Nephron progenitor cell (in vitro differentiated cells): ENCODE measurements around the gene NUDT4B.
"Not testable (repeated sequence)": the region's sequence is repeated elsewhere in the genome, so short reads cannot be mapped to it uniquely, and the experiment has no call there.

Experiments used
- DNase-seq: peaks from one replicate; pipeline ENCODE4 v3.0.0; 2021
- H3K27ac Mint-ChIP-seq: 2 replicates; pipeline ENCODE4 v1.8.0; 2021; ENCODE audit warnings: mild to moderate bottlenecking, moderate library complexity, mixed read lengths
- H3K27me3 Mint-ChIP-seq: 2 replicates; pipeline ENCODE4 v1.8.0; 2021; ENCODE audit warnings: mild to moderate bottlenecking, low read depth, mixed read lengths; ENCODE audit not compliant: poor library complexity
- H3K36me3 Mint-ChIP-seq: 2 replicates; pipeline ENCODE4 v1.8.0; 2021; ENCODE audit warnings: low read depth, mixed read lengths
- H3K4me1 Mint-ChIP-seq: 2 replicates; pipeline ENCODE4 v1.8.0; 2021; ENCODE audit warnings: mixed read lengths
- H3K4me3 Mint-ChIP-seq: 2 replicates; pipeline ENCODE4 v1.8.0; 2021; ENCODE audit warnings: mild to moderate bottlenecking, moderate library complexity, mixed read lengths
- H3K9me3 Mint-ChIP-seq: 2 replicates; pipeline ENCODE4 v1.8.0; 2021; ENCODE audit warnings: mild to moderate bottlenecking, moderate library complexity, mixed read lengths

Gene NUDT4B

DNA sequence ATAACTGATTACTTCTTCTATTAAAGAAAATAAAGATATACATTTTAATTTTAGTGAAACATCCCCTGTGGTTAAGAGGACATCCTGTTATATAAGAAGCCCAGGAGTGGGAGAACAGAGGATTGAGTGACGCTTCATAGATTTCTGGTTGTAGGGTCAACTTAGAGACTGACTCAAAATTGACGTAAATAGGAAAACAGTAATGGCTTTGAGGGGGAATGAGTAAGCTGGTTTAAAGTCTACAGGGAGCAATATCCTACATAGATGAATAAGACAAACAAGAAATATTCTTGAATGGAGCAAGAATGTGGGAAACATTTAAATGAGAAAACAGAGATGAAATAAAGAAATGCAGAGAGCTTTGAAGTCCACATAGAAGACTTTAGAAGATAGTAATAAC is 20.7 kb upstream of the NUDT4B start:
- not testable (repeated sequence) for H3K36me3 Mint-ChIP-seq, H3K4me1 Mint-ChIP-seq, DNase-seq, H3K9me3 Mint-ChIP-seq, H3K27me3 Mint-ChIP-seq, H3K27ac Mint-ChIP-seq, H3K4me3 Mint-ChIP-seq

DNA sequence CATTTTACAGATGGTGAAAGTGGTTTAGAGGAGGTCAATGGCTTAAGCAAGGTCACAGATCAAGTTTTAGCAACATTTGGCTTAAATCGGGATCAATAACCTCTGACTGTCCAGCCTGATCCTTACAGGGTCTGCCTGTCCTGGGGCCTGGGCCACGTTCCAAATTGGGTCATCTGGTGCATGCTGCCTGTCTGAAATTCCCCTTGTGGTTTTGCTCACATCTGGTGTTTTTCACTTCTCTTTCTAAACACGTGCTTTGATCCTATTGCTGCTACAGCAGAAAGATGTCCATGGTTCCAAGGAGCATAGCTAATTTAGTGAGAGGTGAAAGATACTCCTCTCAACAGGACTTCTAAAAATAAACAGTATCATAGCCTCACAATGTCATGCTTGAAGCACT is 19.4 kb upstream of the NUDT4B start:
- H3K27ac Mint-ChIP-seq, H3K9me3 Mint-ChIP-seq, H3K27me3 Mint-ChIP-seq, H3K4me1 Mint-ChIP-seq, H3K4me3 Mint-ChIP-seq, H3K36me3 Mint-ChIP-seq, DNase-seq: not testable (repeated sequence)

DNA sequence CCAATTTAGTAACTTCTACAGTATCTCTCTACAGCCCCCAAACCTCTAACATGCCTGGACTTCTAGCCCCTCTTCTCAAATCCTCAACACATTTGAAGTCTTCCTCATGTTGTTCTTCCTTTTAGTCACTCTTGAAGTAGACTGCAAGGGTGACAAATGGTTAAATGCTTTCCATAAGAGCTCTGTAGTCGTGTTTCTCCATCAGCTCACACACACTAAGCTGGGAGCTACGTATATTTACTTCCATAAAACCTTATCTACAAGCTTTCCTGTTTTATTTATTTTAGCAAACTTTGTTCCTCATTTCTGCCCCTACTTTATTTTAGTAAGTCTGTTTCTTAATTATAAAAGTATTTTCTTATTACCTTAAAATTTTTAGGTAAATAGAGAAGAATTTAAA is 19.0 kb upstream of the NUDT4B start:
- not testable (repeated sequence) for H3K27ac Mint-ChIP-seq, H3K36me3 Mint-ChIP-seq, DNase-seq, H3K4me3 Mint-ChIP-seq, H3K4me1 Mint-ChIP-seq, H3K9me3 Mint-ChIP-seq, H3K27me3 Mint-ChIP-seq

DNA sequence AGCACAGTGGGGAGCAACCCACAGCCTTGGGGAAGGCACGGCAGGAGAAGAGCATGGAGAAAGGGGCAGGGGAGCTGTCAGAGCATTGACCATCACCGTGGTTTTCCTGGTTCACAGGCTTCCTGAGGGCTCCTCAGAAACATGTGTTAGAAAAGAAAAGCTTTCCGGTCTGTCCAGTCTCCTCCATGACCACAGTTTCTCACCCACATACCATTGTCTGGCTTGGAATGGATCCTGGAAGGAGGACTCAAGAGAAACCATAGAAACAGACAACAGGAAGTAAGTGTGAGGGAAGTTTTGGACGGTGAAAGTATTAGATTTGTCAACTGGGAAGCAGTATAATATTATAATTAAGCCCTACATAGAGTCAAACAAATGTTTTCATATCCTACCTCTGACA is 16.3 kb upstream of the NUDT4B start:
- H3K36me3 Mint-ChIP-seq, H3K4me3 Mint-ChIP-seq, DNase-seq, H3K27ac Mint-ChIP-seq, H3K27me3 Mint-ChIP-seq, H3K4me1 Mint-ChIP-seq, H3K9me3 Mint-ChIP-seq: not testable (repeated sequence)

DNA sequence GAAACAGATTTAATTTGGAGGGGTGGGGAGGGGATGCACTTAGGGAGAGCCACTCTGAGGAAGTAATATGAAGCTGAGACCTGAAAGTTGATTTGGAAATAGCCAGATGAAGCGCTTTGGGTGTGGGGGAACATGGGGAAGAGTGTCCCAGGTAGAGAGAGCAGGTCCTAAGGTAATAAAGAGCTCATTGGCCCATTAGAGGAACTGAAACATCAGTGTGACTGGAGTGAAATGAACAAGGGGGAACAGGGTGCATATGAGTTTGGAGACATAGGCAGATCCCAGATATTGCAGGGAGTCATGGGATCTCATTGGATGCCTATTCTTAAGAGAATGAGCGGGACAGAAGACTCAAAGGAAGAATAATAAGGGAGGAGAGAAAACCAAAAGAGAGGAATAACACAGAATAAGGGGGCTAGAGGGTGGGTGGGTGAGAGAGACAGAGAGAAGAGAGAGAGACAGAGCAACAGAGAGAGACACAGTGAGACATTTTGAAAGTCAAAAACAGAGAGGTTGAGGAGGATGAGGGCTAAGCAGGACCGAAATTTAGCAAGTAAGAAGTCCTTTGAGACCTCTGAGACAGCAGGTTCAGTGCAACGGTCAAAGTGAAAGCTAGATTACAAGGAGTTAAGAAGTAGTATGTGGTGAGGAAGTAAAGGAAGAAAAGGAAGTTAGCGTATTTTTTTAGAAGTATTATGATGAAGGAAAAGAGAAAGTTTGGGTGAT is 14.8 kb upstream of the NUDT4B start:
- not testable (repeated sequence) for H3K4me1 Mint-ChIP-seq, H3K36me3 Mint-ChIP-seq, DNase-seq, H3K4me3 Mint-ChIP-seq, H3K9me3 Mint-ChIP-seq, H3K27ac Mint-ChIP-seq, H3K27me3 Mint-ChIP-seq

DNA sequence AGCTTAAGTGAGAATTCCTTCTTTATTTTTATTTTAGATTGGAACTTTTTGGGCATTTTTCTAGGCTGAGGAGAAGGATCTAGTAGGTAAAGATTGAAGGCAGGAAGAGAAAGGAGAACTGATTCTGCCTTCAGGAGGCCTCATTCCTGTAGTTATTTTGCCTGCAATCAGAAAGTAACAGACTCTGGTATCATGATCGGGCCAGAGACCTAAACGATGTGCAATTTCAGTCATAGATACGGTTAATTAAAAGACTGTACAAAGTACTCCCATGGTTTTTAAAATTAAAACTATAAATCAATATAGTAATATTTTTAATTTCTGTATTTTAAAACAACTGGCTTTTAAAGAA is 14.3 kb upstream of the NUDT4B start:
- not testable (repeated sequence) for DNase-seq, H3K4me3 Mint-ChIP-seq, H3K27ac Mint-ChIP-seq, H3K36me3 Mint-ChIP-seq, H3K9me3 Mint-ChIP-seq, H3K27me3 Mint-ChIP-seq, H3K4me1 Mint-ChIP-seq

DNA sequence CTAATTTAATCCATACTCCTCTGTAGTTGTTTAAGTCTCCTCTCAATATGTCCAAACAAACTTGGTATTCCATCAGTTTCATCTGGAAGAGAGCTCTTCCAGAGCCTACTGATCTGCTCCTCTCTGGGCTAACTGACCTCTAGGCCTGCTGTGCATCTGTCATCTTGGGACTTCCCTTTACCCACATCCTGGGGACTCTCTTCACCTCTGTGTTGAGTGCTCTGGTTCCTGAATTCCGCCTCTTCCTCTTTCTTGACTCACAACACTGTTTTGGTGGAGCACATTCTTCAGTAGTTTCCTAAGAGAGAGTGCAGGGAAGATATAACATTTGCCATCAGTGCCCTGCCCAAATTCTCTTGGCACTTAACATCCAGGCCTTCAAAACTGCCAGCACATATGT is 13.0 kb upstream of the NUDT4B start:
- not testable (repeated sequence) for DNase-seq, H3K4me3 Mint-ChIP-seq, H3K36me3 Mint-ChIP-seq, H3K27me3 Mint-ChIP-seq, H3K27ac Mint-ChIP-seq, H3K4me1 Mint-ChIP-seq, H3K9me3 Mint-ChIP-seq

DNA sequence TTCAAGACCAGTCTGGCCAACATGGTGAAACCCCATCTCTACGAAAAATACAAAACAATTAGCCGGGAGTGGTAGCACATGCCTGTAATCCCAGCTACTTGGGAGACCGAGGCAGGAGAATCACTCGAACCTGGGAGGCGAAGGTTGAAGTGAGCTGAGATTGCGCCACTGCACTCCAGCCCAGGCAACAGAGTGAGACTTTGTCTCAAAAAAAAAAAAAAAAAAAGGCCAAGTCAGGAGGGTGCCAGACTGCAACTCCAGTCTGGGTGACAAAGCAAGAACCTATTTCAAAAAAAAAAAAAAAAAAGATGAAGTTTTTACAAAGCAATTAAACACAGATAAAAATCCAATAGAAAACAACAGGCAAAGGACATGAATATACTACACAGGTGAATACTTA is 9.9 kb upstream of the NUDT4B start:
- H3K9me3 Mint-ChIP-seq, H3K4me3 Mint-ChIP-seq, H3K27me3 Mint-ChIP-seq, H3K36me3 Mint-ChIP-seq, H3K27ac Mint-ChIP-seq, DNase-seq, H3K4me1 Mint-ChIP-seq: not testable (repeated sequence)

DNA sequence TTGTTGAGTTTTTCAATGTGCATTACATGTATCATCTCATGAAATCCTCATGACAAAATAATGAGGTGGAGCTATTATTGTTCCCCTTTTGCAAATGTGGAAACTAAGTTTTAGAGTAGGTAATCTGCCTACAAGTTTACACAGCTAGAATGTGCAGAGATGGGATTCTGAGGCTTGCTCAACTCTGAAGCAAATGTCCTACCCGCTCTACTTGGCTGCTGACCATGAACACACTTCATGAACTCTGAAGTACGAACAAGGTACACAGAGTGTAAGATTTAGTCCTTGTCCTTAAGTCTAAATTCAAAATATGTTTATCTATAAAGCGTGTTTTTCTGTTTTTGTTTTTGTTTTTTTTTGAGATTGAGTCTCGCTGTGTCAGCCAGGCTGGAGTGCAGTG is 5.4 kb upstream of the NUDT4B start:
- not testable (repeated sequence) for H3K4me1 Mint-ChIP-seq, H3K27me3 Mint-ChIP-seq, DNase-seq, H3K4me3 Mint-ChIP-seq, H3K36me3 Mint-ChIP-seq, H3K27ac Mint-ChIP-seq, H3K9me3 Mint-ChIP-seq

DNA sequence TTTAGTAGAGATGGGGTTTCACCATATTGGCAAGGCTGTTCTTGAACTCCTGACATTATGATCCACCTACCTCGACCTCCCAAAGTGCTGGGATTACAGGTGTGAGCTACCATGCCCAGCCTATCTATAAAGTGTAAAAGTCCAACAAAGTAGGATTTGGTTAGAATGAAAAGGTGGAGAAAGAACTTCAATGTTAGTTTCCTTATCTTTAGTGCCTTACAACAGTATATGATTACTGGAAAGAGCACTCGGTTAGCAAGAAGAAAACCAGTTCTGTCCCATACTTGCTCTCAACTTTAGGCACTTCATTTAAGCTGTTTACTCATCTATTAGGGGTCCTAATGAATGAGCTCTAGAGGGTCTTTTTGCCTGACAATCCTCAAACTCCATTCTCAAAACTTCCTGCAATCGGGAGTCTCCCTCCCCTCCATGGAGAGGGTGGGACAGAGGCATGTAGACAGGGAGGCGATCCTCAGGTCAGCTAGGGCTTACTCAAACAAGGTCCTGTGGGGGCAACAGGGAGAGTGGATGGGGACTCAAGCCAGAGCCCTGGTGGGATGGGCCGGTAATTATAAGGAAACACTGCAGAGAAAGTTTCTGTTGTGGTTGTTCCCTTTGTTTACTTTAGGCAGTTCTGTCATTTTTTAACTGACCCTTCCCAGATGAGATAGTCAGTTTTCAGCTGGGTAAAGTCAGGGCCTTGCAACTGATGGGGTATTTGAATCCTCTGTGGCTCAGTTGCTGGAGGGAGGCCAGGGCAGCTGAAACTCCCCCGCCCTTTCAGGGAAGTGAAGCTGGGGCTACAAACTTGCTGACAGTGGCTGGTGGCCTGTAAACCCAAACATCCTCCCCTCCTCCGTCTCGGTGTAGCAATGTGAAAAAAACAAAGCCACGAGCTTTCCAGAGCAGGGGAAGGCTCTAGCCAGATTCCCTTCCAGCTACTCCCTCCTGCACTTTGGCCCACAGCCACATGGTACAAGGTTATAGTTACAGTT is 4.6 kb upstream of the NUDT4B start:
- not testable (repeated sequence) for H3K27me3 Mint-ChIP-seq, H3K36me3 Mint-ChIP-seq, H3K4me3 Mint-ChIP-seq, H3K9me3 Mint-ChIP-seq, DNase-seq, H3K27ac Mint-ChIP-seq, H3K4me1 Mint-ChIP-seq

DNA sequence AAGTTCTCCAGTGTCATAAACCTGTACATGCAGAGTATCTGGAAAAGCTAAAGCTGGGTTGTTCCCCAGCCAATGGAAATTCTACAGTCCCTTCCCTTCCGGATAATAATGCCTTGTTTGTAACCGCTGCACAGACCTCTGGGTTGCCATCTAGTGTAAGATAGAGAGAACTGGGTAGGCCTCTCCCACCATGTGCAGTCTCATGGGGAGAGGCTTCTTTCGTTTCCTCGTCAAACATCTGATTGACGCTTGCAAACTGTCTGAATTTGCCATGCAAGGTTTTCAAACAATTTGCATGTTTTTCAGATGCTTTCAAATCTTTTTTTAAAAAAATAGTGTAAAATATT is 734 bp downstream of the NUDT4B start:
- not testable (repeated sequence) for H3K27ac Mint-ChIP-seq

DNA sequence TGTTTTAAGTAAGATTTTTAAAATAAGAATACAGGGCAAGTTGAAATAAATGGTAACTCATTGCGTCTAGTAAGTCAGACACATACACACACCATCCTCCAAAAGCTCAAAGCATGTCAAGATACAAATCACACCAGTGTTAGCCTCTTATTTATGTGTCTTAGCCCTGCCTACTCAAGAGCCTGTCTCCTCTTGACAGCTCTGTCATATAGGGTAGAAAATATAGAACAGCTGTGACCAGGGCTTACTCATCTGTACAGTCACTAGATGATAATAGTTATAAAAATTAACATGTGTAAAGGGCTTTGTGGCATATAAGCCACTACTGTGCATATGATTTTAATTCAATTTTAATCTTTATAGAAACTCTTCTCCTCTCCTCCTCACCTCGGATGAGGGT is 7.7 kb downstream of the NUDT4B start:
- not testable (repeated sequence) for H3K27ac Mint-ChIP-seq, H3K4me3 Mint-ChIP-seq, H3K9me3 Mint-ChIP-seq, DNase-seq, H3K27me3 Mint-ChIP-seq, H3K4me1 Mint-ChIP-seq, H3K36me3 Mint-ChIP-seq

More for the DNA sequence above, 734 bp downstream of the NUDT4B start:
- not testable (repeated sequence) for DNase-seq, H3K9me3 Mint-ChIP-seq, H3K4me3 Mint-ChIP-seq, H3K4me1 Mint-ChIP-seq, H3K27me3 Mint-ChIP-seq, H3K36me3 Mint-ChIP-seq

DNA sequence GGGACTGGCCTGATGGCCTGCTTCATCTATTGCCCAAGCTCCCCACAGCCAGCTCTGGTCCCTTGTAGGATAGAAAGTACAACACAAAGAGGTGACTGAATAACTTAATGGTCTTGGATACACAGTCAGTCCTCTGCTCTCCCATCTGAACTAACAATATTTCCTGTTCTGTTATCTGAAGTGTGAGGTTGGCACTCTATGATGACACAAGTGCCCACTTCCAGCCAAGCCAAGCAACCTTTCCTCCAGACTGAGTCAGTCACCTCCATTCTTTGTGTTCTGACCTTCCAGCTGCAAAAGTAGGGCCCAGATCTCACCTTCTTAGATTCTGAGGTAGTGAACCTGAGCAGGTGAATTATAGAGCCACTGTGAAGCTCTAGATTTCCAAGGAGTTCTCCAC is 8.9 kb downstream of the NUDT4B start:
- not testable (repeated sequence) for DNase-seq, H3K4me1 Mint-ChIP-seq, H3K27me3 Mint-ChIP-seq, H3K27ac Mint-ChIP-seq, H3K4me3 Mint-ChIP-seq, H3K36me3 Mint-ChIP-seq, H3K9me3 Mint-ChIP-seq

DNA sequence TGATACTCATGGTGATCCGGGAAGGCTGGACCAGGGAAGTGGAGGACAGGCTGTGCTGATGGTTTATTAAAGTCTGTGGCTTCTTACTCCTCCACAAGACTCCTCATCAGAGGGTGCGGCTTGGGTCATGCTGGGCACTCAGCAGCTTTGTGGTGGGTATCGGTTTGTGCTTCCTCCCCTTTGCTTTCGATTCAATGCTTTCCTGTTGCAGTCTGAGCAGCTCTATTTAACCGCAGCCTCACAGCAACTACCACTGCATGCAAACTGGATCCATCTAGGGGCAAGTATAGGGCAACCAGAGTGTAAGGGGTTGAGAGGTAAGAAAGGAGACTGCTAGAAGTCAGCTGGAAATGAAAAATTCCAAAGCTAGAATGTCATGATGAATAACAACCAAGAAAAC is 9.8 kb downstream of the NUDT4B start:
- H3K9me3 Mint-ChIP-seq, H3K4me1 Mint-ChIP-seq, H3K27me3 Mint-ChIP-seq, H3K36me3 Mint-ChIP-seq, H3K27ac Mint-ChIP-seq, DNase-seq, H3K4me3 Mint-ChIP-seq: not testable (repeated sequence)

DNA sequence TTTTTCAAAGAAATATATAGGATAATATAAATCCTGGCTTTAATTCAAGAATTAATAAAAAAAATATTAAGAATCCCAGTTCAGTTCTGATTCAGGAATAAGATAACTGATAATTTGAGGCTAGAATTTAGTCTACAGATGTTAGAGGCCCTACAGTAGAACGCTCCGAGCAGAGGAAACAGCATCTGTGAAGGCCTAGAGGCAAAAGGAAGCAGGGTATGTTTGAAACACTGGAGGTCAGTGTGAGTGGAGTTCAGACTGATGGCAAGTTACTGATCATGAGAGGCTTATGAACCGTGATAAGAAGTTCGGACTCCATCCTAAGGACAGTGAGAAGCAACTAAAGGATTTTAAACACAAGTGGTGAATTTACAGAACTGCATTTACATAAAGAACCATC is 10.4 kb downstream of the NUDT4B start:
- H3K27ac Mint-ChIP-seq, DNase-seq, H3K9me3 Mint-ChIP-seq, H3K4me1 Mint-ChIP-seq, H3K4me3 Mint-ChIP-seq, H3K27me3 Mint-ChIP-seq, H3K36me3 Mint-ChIP-seq: not testable (repeated sequence)
